Neural crest cell (in vitro differentiated cells): ENCODE data around the gene C5. TPM values are rescaled to one million over a fixed set of nuclear protein-coding genes. Genes with fewer than 3 reads are reported as not detected.

ENCODE experiments used
- DNase-seq: peaks from one replicate; pipeline ENCODE4 v3.0.0; 2021; ENCODE audit warnings: low read depth, mixed read lengths, low spot score
- H3K27ac Mint-ChIP-seq: one replicate; pipeline ENCODE4 v1.8.0; 2021; ENCODE audit warnings: mild to moderate bottlenecking, mixed read lengths; ENCODE audit not compliant: unreplicated experiment
- H3K27me3 Mint-ChIP-seq: 2 replicates; pipeline ENCODE4 v1.8.0; 2021; ENCODE audit warnings: low read depth, mild to moderate bottlenecking, mixed read lengths
- H3K36me3 Mint-ChIP-seq: 2 replicates; pipeline ENCODE4 v1.8.0; 2021; ENCODE audit warnings: low read depth, mild to moderate bottlenecking, mixed read lengths
- H3K4me1 Mint-ChIP-seq: 2 replicates; pipeline ENCODE4 v1.8.0; 2021; ENCODE audit warnings: mixed read lengths
- H3K4me3 Mint-ChIP-seq: one replicate; pipeline ENCODE4 v1.8.0; 2021; ENCODE audit warnings: mild to moderate bottlenecking, mixed read lengths
- H3K9me3 Mint-ChIP-seq: 2 replicates; pipeline ENCODE4 v1.8.0; 2021; ENCODE audit warnings: mixed read lengths
- total RNA-seq: library from RNA; stranded (reverse); gene quantifications from 2 replicates; pipeline ENCODE4 v1.2.1, GENCODE V29; 2021
- TF ChIP-seq, protein P1 (sequence below): fragments of 200-600 bp; sonication (generic); conservative IDR thresholded peaks from 2 replicates; pipeline ENCODE4 v1.5.0; 2021; ENCODE audit warnings: antibody characterized with exemption, mild to moderate bottlenecking

C5 gene
- total RNA-seq, 1 donor from 2014 or later, result 9.4 TPM

DNA sequence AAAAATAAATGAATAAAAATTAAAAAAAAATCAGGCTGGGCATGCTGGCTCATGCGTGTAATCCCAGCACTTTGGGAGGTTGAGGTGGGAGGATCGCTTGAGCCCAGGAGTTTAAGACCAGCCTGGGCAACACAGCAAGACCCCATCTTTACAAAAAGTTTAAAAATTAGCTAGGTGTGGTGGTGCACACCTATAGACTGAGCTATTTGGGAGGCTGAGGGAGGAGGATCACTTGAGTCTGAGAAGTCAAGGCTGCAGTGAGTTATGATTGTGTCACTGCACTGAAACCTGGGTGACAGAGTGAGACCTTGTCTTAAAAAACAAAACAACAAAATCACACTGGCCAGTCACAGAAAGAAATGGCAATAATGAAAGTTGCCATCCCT is 21.3 kb upstream of the C5 start:
- H3K27me3 Mint-ChIP-seq, result no peaks in the 10 kb centered on the region
- no peak overlapping the region for H3K4me3 Mint-ChIP-seq
- H3K36me3 Mint-ChIP-seq, result peaks cover 21% of the 10 kb centered on the region
- H3K27ac Mint-ChIP-seq, result no peak overlapping the region
- TF ChIP-seq, protein P1, sequence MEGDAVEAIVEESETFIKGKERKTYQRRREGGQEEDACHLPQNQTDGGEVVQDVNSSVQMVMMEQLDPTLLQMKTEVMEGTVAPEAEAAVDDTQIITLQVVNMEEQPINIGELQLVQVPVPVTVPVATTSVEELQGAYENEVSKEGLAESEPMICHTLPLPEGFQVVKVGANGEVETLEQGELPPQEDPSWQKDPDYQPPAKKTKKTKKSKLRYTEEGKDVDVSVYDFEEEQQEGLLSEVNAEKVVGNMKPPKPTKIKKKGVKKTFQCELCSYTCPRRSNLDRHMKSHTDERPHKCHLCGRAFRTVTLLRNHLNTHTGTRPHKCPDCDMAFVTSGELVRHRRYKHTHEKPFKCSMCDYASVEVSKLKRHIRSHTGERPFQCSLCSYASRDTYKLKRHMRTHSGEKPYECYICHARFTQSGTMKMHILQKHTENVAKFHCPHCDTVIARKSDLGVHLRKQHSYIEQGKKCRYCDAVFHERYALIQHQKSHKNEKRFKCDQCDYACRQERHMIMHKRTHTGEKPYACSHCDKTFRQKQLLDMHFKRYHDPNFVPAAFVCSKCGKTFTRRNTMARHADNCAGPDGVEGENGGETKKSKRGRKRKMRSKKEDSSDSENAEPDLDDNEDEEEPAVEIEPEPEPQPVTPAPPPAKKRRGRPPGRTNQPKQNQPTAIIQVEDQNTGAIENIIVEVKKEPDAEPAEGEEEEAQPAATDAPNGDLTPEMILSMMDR, result no peak
- peaks cover 31% of the 10 kb centered on the region for H3K4me1 Mint-ChIP-seq
- no peak for DNase-seq
- peaks cover 8% of the 10 kb centered on the region for H3K9me3 Mint-ChIP-seq

- Mint-ChIP-seq H3K36me3 (peaks cover 21% of the 10 kb centered on the region), H3K27ac (no peak overlapping the region)
Observed at GRCh38 chr9:121069396-121069795, 19.3 kb upstream of the C5 start.

GRCh38 chr9:121067640-121068039 is 17.6 kb upstream of the C5 start:
- peaks cover 12% of the 10 kb centered on the region for H3K36me3 Mint-ChIP-seq
- H3K27me3 Mint-ChIP-seq, result no peaks in the 10 kb centered on the region
- DNase-seq, result no peak
- TF ChIP-seq, protein P1, result no peak
- H3K4me1 Mint-ChIP-seq, result no peaks in the 10 kb centered on the region
- no peak overlapping the region for H3K27ac Mint-ChIP-seq
- H3K4me3 Mint-ChIP-seq, result no peak overlapping the region
- H3K9me3 Mint-ChIP-seq, result peaks cover 3% of the 10 kb centered on the region

More at GRCh38 chr9:121069396-121069795, 19.3 kb upstream of the C5 start:
- H3K4me3 Mint-ChIP-seq, result no peak overlapping the region
- peaks cover 15% of the 10 kb centered on the region for H3K4me1 Mint-ChIP-seq
- peaks cover 8% of the 10 kb centered on the region for H3K9me3 Mint-ChIP-seq
- no peaks in the 10 kb centered on the region for H3K27me3 Mint-ChIP-seq
- DNase-seq, result no peak
- TF ChIP-seq, protein P1, result no peak

DNA sequence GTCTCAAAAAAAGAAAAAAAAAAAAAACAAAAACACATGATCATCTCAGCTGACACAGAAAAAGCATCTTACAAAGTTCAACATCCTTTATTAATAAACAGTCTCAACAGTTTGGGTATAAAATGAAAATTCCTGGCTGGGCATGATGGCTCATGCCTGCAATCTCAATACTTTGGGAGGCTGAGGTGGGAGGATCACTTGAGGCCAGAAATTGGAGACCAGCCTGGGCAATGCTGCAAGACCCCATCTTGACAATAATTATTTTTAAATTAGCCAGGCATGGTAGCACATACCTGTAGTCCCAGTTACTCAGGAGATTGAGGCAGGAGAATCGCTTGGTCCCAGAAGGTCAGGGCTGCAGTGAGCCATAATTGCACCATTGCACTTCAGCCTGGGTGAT is 16.8 kb upstream of the C5 start:
- no peak overlapping the region for H3K27ac Mint-ChIP-seq
- H3K36me3 Mint-ChIP-seq, result peaks cover 12% of the 10 kb centered on the region
- TF ChIP-seq, protein P1, result no peak
- H3K4me1 Mint-ChIP-seq, result no peaks in the 10 kb centered on the region
- no peaks in the 10 kb centered on the region for H3K27me3 Mint-ChIP-seq
- no peak for DNase-seq
- no peak overlapping the region for H3K4me3 Mint-ChIP-seq
- H3K9me3 Mint-ChIP-seq, result peaks cover 3% of the 10 kb centered on the region

DNA sequence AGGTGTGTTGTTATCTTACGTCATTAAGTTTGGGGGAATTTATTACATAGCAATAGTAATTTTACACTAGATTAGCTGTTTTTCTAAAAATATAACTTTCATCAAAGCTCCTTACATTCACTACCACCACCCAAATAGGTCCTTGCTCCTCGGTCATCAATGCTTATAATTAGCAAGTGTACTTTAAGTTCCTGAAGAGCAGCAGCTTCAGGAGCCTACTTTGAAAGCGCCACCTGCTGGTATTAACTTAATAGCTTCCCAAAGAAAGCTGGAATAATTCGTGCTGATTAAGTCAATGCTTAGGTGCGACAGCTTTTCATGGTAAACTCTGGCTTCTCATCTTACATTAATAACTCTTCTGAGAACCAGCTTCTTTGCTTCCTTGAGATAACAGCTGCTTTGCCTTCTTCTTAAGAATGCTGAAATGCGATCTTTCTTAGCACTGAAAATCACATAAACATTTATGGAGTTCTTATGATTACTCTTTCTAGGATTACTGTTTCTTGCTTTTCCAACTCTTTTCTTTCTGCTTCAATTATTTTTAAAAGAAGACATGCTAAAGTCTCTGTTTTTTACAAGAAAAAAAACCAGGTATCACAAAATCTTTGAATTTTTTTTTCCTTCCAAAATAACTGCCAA is 10.0 kb upstream of the C5 start:
- DNase-seq, result peak; percentile 32
- H3K36me3 Mint-ChIP-seq, result peaks cover 3% of the 10 kb centered on the region
- no peaks in the 10 kb centered on the region for H3K27me3 Mint-ChIP-seq
- no peaks in the 10 kb centered on the region for H3K4me1 Mint-ChIP-seq
- H3K4me3 Mint-ChIP-seq, result no peak overlapping the region
- TF ChIP-seq, protein P1, result peak; percentile 86
- H3K9me3 Mint-ChIP-seq, result no peaks in the 10 kb centered on the region
- H3K27ac Mint-ChIP-seq, result no peak overlapping the region
